GM18502 (cell line): ENCODE data around the gene DRD4.
"Not testable (repeated sequence)": the region's sequence is repeated elsewhere in the genome, so short reads cannot be mapped to it uniquely, and the experiment has no call there.

Experiments used
- ATAC-seq: cut with Tn5 transposase; IDR thresholded peaks from one replicate; pipeline ENCODE4 v1.9.1; 2021; ENCODE audit warnings: mild to moderate bottlenecking; ENCODE audit not compliant: unreplicated experiment, poor library complexity

DRD4 gene

GRCh38 chr11:665062-665703, 28.1 kb downstream of the DRD4 start:
- no peak for ATAC-seq

- ATAC-seq, result no peak
Observed at GRCh38 chr11:665704-666281, 28.7 kb downstream of the DRD4 start.

- no peak for ATAC-seq
Observed at GRCh38 chr11:673866-674265, 36.8 kb downstream of the DRD4 start.

GRCh38 chr11:674406-674805, 37.3 kb downstream of the DRD4 start:
- ATAC-seq, result no peak

- no peak for ATAC-seq
Observed at GRCh38 chr11:678297-678696, 41.2 kb downstream of the DRD4 start.

- no peak for ATAC-seq
Observed at GRCh38 chr11:679271-680207, 42.5 kb downstream of the DRD4 start.

GRCh38 chr11:680476-680875, 43.4 kb downstream of the DRD4 start:
- no peak for ATAC-seq

- ATAC-seq, result no peak
Observed at GRCh38 chr11:680970-681369, 43.9 kb downstream of the DRD4 start.

GRCh38 chr11:686451-687243, 49.6 kb downstream of the DRD4 start:
- no peak for ATAC-seq

- no peak for ATAC-seq
Observed at GRCh38 chr11:687751-688150, 50.7 kb downstream of the DRD4 start.

- no peak for ATAC-seq
Observed at GRCh38 chr11:688681-689080, 51.6 kb downstream of the DRD4 start.

- ATAC-seq, result no peak
Observed at GRCh38 chr11:689625-690024, 52.6 kb downstream of the DRD4 start.

GRCh38 chr11:690244-690643, 53.2 kb downstream of the DRD4 start:
- not testable (repeated sequence) for ATAC-seq
